Mesothelial cell of epicardium (in vitro differentiated cells): ENCODE measurements around the gene BORCS5. TPM values are rescaled to one million over a fixed set of nuclear protein-coding genes. Genes with fewer than 3 reads are reported as not detected.
A peak's percentile ranks its signal among the peaks of the same experiment; 100 is the strongest.

Experiments used
- DNase-seq, 2 experiments: peaks; one replicate each; pipeline ENCODE4 v3.0.0; 2021; ENCODE audit warnings: low spot score in 2 of 2; ENCODE audit not compliant: unreplicated experiment in 2 of 2
- H3K27ac Mint-ChIP-seq: 2 replicates; pipeline ENCODE4 v1.8.0; 2021; ENCODE audit warnings: mixed read lengths
- H3K27me3 Mint-ChIP-seq: 2 replicates; pipeline ENCODE4 v1.8.0; 2021; ENCODE audit warnings: low read depth, mixed read lengths
- H3K36me3 Mint-ChIP-seq: 2 replicates; pipeline ENCODE4 v1.8.0; 2021; ENCODE audit warnings: mixed read lengths
- H3K4me1 Mint-ChIP-seq: 2 replicates; pipeline ENCODE4 v1.8.0; 2021; ENCODE audit warnings: mixed read lengths
- H3K4me3 Mint-ChIP-seq: 2 replicates; pipeline ENCODE4 v1.8.0; 2021; ENCODE audit warnings: mild to moderate bottlenecking, moderate library complexity, mixed read lengths
- H3K9me3 Mint-ChIP-seq: 2 replicates; pipeline ENCODE4 v1.8.0; 2021; ENCODE audit warnings: mixed read lengths
- total RNA-seq: library from RNA; stranded (reverse); gene quantifications from 3 replicates; pipeline ENCODE4 v1.2.1, GENCODE V29; 2021
- TF ChIP-seq, protein P1 (sequence below): fragments of 200-600 bp; sonication (generic); IDR thresholded peaks from one replicate; pipeline ENCODE4 v1.5.0; 2021; ENCODE audit warnings: antibody characterized with exemption; ENCODE audit not compliant: unreplicated experiment

BORCS5 gene
- total RNA-seq, 1 donor from 2014 or later: 11.0 TPM

DNA sequence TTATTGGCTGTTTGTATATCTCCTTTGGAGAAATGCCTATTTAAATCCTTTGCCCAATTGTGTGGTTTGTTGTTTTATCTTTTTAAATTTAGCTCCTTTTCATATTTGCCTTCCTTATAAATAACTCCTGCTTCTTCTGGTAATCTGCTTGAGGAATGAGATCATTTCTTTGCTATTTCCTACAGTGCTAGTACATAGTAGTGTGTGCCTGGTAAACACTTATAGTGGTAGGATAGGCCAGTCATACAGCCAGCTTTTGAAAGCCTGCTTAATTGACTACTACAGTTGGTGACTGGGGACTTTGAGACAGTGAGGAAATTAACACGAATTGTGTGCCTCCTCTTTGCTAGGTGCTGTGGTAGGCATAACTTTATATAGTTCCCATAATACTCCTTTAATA, 68.7 kb downstream of the BORCS5 start:
- peaks cover 12% of the 10 kb centered on the region for H3K4me1 Mint-ChIP-seq
- TF ChIP-seq, protein P1, sequence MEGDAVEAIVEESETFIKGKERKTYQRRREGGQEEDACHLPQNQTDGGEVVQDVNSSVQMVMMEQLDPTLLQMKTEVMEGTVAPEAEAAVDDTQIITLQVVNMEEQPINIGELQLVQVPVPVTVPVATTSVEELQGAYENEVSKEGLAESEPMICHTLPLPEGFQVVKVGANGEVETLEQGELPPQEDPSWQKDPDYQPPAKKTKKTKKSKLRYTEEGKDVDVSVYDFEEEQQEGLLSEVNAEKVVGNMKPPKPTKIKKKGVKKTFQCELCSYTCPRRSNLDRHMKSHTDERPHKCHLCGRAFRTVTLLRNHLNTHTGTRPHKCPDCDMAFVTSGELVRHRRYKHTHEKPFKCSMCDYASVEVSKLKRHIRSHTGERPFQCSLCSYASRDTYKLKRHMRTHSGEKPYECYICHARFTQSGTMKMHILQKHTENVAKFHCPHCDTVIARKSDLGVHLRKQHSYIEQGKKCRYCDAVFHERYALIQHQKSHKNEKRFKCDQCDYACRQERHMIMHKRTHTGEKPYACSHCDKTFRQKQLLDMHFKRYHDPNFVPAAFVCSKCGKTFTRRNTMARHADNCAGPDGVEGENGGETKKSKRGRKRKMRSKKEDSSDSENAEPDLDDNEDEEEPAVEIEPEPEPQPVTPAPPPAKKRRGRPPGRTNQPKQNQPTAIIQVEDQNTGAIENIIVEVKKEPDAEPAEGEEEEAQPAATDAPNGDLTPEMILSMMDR: no peak
- H3K4me3 Mint-ChIP-seq: no peak overlapping the region
- H3K27ac Mint-ChIP-seq: no peak overlapping the region
- DNase-seq: no peak
- H3K36me3 Mint-ChIP-seq: peaks cover 34% of the 10 kb centered on the region
- peaks cover 37% of the 10 kb centered on the region for H3K9me3 Mint-ChIP-seq
- H3K27me3 Mint-ChIP-seq: no peaks in the 10 kb centered on the region

DNA sequence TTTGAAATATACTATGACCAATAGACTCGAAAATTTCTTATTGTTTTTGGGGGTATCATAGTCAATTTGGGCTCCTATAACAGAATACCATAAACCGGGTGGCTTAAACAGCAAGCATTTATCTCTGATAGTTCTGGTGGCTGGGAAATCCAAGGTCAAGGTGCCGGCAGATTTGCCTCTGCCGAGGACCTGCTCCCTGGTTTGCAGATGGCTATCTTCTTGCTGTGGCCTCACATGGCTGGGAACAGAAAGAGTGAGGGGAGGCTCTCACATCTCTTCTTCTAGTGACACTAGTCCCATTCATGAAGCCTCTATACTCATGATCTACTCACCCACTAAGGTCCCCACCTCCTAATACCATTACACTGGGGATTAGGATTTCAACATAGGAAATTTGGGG, 70.7 kb downstream of the BORCS5 start:
- Mint-ChIP-seq H3K4me1 (peaks cover 17% of the 10 kb centered on the region), H3K27me3 (no peaks in the 10 kb centered on the region), H3K36me3 (peaks cover 22% of the 10 kb centered on the region), H3K9me3 (peaks cover 22% of the 10 kb centered on the region), H3K27ac (no peak overlapping the region), H3K4me3 (no peak overlapping the region)
- TF ChIP-seq, protein P1: no peak
- no peak for DNase-seq

DNA sequence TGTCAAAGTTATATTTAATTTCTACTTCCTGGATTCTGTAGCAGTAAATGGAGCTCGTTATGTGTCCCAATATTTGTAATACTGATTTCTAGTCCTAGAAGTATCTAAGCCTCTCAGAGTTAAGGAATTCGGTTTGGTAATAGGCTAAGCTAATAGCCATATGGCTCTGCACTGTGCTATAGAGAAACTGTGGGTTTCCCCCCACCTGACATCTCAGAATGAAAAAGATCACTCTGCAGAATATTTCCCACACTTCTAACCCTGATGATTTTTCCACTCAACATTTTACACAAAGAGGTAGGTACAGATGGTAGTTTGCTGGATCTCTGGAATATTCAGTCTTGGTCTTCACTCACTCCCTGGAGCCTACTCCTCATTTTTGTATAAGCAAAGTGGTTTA, 71.2 kb downstream of the BORCS5 start:
- no peak overlapping the region for H3K4me3 Mint-ChIP-seq
- DNase-seq: no peak
- H3K4me1 Mint-ChIP-seq: peaks cover 21% of the 10 kb centered on the region
- no peaks in the 10 kb centered on the region for H3K27me3 Mint-ChIP-seq
- TF ChIP-seq, protein P1: no peak
- peaks cover 22% of the 10 kb centered on the region for H3K9me3 Mint-ChIP-seq
- H3K36me3 Mint-ChIP-seq: peaks cover 22% of the 10 kb centered on the region
- no peak overlapping the region for H3K27ac Mint-ChIP-seq

GRCh38 chr12:12428961-12429657, 72.2 kb downstream of the BORCS5 start:
- TF ChIP-seq, protein P1: no peak
- DNase-seq: no peak
- Mint-ChIP-seq H3K4me3 (no peak overlapping the region), H3K27ac (peak overlapping the region; percentile 66), H3K4me1 (peaks cover 29% of the 10 kb centered on the region), H3K27me3 (no peaks in the 10 kb centered on the region), H3K36me3 (peaks cover 14% of the 10 kb centered on the region), H3K9me3 (peaks cover 18% of the 10 kb centered on the region)

GRCh38 chr12:12432364-12432763, 75.5 kb downstream of the BORCS5 start:
- DNase-seq: no peak
- peaks cover 12% of the 10 kb centered on the region for H3K36me3 Mint-ChIP-seq
- peaks cover 35% of the 10 kb centered on the region for H3K4me1 Mint-ChIP-seq
- no peaks in the 10 kb centered on the region for H3K27me3 Mint-ChIP-seq
- H3K27ac Mint-ChIP-seq: peak overlapping the region; percentile 51
- TF ChIP-seq, protein P1: no peak
- H3K4me3 Mint-ChIP-seq: no peak overlapping the region
- H3K9me3 Mint-ChIP-seq: peaks cover 6% of the 10 kb centered on the region
